Measurements from ENCODE around the gene SCIN.

GRCh38 chr7:12586271-12586670 is 15.8 kb downstream of the SCIN start:
- TF ChIP-seq CTCF (IDR thresholded peaks at IDR 0.05) = no peak
- TF ChIP-seq POLR2AphosphoS5 (IDR thresholded peaks at IDR 0.05; ENCODE audit: low read depth, low read length) = no peak
- no peak for TF ChIP-seq TEAD4 (IDR thresholded peaks at IDR 0.05; ENCODE audit: borderline replicate concordance, insufficient read depth)
- TF ChIP-seq GABPA (IDR thresholded peaks at IDR 0.05; ENCODE audit: low read depth) = no peak
- no peak for TF ChIP-seq PBX3 (IDR thresholded peaks at IDR 0.05)
- TF ChIP-seq EP300 (IDR thresholded peaks at IDR 0.05; ENCODE audit: borderline replicate concordance in 1 of 2, low read depth in 1 of 2, low read length in 1 of 2) = no peak
- no peak for TF ChIP-seq SIN3A (IDR thresholded peaks at IDR 0.05; ENCODE audit: borderline replicate concordance, low read depth, low read length)
- TF ChIP-seq TAF1 (IDR thresholded peaks at IDR 0.05; ENCODE audit: borderline replicate concordance, low read depth, low read length) = no peak

All from SK-N-SH (cell line).